Inferior parietal cortex (tissue), 1 donor: ENCODE data around the gene ITGB5.

Experiments used
- DNase-seq: peaks from one replicate; pipeline ENCODE4 v3.0.0-alpha.2; 2016; ENCODE audit errors: extremely low spot score

Gene ITGB5

GRCh38 chr3:124867511-124867910 lies 19.7 kb downstream of the ITGB5 start:
- DNase-seq = no peak

DNA sequence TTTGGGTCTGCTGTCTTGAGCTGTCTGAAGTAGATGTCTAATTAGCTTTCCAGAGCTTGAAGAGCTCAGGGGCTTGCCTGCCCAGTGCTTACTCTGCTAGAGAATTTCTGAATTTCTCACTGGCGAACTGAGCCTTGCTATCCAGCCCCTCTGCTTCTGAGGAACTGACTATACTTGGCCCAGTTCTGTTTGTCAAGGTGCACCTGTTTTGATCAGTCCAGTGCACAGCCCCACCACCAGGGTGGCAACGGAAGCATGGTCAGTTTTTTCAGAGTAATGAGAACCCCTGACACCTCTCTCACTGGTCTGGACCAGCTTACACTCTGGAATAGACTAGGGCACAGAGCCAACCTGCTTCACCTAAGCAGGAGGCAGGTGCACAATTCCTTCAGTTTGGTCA lies 25.2 kb downstream of the ITGB5 start:
- no peak for DNase-seq

DNA sequence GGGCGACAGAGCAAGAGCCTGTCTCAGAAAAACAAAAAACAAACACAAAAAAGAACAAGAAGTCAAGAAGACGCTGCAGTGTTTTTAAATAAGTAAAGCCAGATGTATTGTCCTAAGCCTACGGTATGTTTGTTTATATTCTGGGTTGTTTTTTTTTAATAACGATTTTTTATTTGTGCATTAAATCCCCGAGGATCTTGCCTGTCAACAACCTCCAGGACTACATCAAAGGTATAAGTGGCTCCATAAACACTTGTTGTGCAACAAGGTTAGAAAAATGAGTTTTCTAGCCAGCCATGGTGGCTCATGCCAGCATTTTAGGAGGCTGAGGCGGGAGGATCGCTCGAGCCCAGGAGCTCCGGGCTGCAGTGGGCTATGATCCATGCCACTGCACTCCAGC lies 26.1 kb downstream of the ITGB5 start:
- no peak for DNase-seq

GRCh38 chr3:124860599-124860998 lies 26.6 kb downstream of the ITGB5 start:
- no peak for DNase-seq

DNA sequence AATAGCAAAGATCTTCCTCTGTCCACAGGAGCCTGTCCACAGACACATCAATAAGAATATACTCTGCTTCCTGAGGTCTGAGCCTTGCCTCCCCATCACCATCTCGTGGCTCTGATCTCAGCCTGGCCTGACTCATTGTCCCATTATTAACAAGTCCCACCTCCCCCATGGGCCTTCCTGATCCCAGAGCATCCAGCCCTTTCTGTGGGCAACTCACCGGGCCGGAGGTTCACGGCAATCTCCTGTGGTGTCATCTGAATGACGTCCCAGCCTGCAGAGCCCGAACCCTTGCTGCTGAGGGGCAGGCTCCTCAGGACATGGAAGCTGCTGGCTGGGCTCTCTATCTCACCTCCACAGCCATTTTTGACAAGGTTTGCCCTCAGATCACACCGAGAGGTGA lies 28.1 kb downstream of the ITGB5 start:
- no peak for DNase-seq

- no peak for DNase-seq
Observed at GRCh38 chr3:124858275-124858674, 28.9 kb downstream of the ITGB5 start.

GRCh38 chr3:124856677-124857076 lies 30.5 kb downstream of the ITGB5 start:
- no peak for DNase-seq

DNA sequence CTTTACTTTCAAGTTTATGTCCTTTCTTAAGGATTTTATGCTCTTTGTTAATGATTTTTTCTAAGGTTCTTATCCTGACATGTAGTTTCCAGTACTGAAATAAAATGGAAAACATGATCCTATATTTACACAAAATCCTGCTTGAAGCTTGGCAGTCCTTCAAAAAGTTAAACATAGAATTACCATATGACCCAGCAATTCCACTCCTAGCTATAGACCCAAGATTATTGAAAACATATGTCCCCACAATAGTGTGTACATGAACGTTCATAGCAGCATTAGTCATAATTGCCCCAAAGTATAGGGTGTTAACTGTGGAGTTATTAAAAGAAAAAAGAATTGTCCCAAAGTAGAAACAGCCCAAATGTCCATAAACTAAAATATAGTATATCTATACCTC lies 33.2 kb downstream of the ITGB5 start:
- no peak for DNase-seq

DNA sequence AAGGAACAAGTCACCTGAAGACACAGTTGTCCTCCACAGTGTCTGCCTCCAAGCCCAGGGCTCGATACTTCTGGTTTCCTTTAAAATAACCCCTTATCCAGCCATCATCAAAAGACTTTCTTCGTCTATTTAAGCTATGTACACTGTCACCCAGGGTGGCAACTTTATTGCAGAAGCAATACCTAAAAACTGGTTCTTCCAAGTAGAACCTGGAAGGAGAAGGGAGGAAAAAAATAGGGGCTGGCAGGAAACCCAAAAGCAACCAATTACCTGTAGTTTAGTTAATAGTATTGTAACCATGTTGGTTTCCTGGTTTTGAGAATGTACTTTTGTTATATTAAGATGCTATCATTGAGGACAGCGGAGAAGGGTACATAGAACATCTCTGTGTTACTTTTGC lies 33.7 kb downstream of the ITGB5 start:
- no peak for DNase-seq

- no peak for DNase-seq
Observed at GRCh38 chr3:124851905-124852304, 35.3 kb downstream of the ITGB5 start.

DNA sequence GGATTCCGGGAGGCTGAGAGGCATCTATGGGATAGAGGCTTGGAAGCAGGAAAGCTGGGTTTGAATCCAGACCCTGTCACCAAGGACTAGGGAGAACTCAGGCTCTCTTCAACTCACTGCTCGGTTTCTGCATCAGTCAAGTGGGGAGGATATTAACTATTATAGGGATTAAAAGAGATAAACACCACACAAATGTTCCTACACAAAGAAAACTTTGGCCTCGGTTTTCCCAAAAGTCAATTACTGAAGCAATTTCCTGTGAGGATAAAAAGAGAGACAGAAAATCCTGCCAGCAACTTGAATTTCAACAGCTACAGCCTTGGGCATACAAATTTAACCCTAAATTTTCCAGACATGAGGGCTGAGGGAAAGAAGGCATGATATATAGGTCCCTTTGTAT lies 36.0 kb downstream of the ITGB5 start:
- no peak for DNase-seq

DNA sequence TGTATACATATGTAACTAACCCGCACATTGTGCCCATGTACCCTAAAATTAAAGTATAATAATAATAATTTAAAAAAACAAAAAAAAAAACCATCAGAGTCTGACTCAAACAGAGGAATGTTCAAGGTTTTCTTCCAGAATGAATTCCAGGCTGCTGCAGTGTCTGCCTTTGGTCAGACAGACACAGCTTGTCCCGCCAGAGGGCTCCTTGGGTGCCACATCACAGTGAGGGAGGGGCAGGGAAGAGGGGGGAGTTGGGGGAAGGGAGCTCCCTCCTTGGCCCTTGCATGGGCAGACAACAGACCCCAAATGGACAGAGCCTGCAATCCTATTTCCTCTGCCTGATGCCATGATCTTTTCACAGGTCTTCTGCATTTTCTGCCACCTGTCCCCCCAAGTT lies 36.5 kb downstream of the ITGB5 start:
- no peak for DNase-seq

GRCh38 chr3:124850212-124850611 lies 37.0 kb downstream of the ITGB5 start:
- no peak for DNase-seq

- DNase-seq = no peak
Observed at GRCh38 chr3:124848300-124848699, 38.9 kb downstream of the ITGB5 start.

DNA sequence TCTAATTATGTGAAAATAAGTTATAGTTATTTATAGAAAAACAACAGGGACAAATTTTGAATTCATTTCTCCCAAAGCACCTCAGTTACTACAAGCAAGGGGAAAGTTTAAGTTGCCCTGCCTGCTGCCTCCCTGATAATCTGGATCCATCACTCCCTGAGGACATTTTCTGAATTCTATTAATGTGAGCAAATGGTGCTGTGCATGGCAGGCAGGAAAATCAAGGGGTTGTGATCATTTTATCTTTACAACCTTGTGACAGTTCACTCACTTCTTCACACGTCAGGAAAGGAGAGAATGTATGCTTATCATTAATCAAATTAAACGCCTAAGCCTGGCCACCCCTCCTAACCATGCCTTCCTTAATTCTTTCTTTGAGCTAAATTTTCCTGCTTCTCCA lies 39.3 kb downstream of the ITGB5 start:
- DNase-seq = no peak

GRCh38 chr3:124847051-124847450 lies 40.1 kb downstream of the ITGB5 start:
- no peak for DNase-seq

GRCh38 chr3:124846189-124846588 lies 41.0 kb downstream of the ITGB5 start:
- no peak for DNase-seq

DNA sequence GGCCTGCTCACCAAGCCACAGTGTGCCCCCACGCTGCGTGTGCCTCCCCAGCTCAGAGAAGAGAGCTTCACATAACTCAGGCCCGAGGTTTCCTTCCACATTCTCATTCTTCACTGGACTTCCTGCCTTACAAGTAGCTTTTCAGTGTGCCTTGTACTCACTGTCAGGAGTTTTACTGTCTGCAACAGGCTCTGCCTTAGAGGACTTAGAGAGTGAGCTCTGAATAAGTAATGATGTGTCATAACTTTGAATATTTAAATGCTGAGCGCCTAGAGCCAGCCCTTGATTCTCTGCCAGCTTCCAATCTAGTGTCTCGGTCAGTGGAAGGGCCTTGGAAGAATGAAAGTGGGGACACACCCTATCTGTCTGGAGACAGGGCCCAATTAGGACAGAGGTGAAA lies 41.8 kb downstream of the ITGB5 start:
- no peak for DNase-seq

GRCh38 chr3:124843506-124844177 lies 43.5 kb downstream of the ITGB5 start:
- no peak for DNase-seq

GRCh38 chr3:124843047-124843446 lies 44.1 kb downstream of the ITGB5 start:
- no peak for DNase-seq

DNA sequence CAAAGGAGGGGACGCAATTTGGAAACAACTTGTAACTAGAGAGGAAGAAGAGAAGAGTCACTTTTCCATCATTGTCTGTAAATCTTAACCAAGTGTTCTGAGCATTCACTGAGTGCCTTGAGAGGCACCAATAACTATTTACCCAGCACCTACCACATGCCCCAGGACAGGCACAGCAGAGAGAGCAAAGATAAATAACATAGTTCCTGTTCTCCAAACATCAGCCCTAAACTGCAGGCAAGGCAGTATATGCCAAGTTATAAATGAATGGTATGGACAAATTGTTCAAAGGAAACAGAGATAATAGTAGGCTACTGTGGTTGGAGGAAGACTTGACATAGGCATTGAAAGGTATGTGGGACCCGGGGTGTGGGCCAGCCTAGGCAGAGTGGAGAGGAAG lies 45.6 kb downstream of the ITGB5 start:
- no peak for DNase-seq

GRCh38 chr3:124840331-124840730 lies 46.8 kb downstream of the ITGB5 start:
- no peak for DNase-seq

- DNase-seq = no peak
Observed at GRCh38 chr3:124839896-124840295, 47.3 kb downstream of the ITGB5 start.

DNA sequence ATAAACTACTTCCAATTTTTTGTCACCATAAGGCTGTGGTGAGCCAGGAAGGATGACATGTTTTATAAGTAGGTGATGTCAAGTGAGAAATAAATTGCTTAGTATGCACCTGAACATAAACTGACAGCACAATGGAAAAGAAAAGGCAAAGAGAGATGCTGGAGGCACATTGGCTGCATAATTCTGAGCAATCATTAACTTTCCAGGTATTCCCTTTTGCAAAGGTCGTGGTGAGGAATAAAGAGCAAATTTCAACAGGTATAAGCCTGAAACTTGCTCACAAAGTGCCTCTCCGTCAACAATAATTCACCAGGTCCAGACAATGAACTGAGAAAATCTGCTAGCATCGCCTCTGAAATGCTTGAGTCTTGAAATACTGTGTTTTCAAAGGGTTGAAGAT lies 48.2 kb downstream of the ITGB5 start:
- no peak for DNase-seq
